MV-4-11 (cell line): Measurements from ENCODE around the gene CUL1.

Experiments
- DNase-seq: peaks from one replicate; lab custom pipeline; 2025; lab: John Stamatoyannopoulos, UW

Gene CUL1

GRCh38 chr7:148718431-148718830, 19.7 kb downstream of the CUL1 start:
- DNase-seq, result no peak

- DNase-seq, result no peak
These were observed 21.1 kb downstream of the CUL1 start for GRCh38 chr7:148719753-148720152.

GRCh38 chr7:148720472-148720871, 21.8 kb downstream of the CUL1 start:
- DNase-seq, result no peak

GRCh38 chr7:148721390-148721789, 22.7 kb downstream of the CUL1 start:
- DNase-seq, result no peak

- DNase-seq, result peak; percentile 18
These were observed 23.9 kb downstream of the CUL1 start for GRCh38 chr7:148722340-148723165.

- DNase-seq, result no peak
These were observed 24.5 kb downstream of the CUL1 start for GRCh38 chr7:148723166-148723559.

- DNase-seq, result no peak
These were observed 25.1 kb downstream of the CUL1 start for GRCh38 chr7:148723846-148724245.

GRCh38 chr7:148726385-148726784, 27.7 kb downstream of the CUL1 start:
- DNase-seq, result peak; percentile 75

- no peak for DNase-seq
These were observed 29.0 kb downstream of the CUL1 start for GRCh38 chr7:148727501-148728278.

- DNase-seq, result no peak
These were observed 31.5 kb downstream of the CUL1 start for GRCh38 chr7:148729984-148730733.

- no peak for DNase-seq
These were observed 34.2 kb downstream of the CUL1 start for GRCh38 chr7:148732862-148733261.

- DNase-seq, result no peak
These were observed 34.8 kb downstream of the CUL1 start for GRCh38 chr7:148733496-148733895.

GRCh38 chr7:148735141-148735540, 36.4 kb downstream of the CUL1 start:
- DNase-seq, result no peak

GRCh38 chr7:148735967-148736366, 37.3 kb downstream of the CUL1 start:
- DNase-seq, result no peak

GRCh38 chr7:148738737-148739535, 40.2 kb downstream of the CUL1 start:
- DNase-seq, result no peak

- no peak for DNase-seq
These were observed 47.4 kb downstream of the CUL1 start for GRCh38 chr7:148746135-148746534.

GRCh38 chr7:148747274-148747673, 48.6 kb downstream of the CUL1 start:
- no peak for DNase-seq

- no peak for DNase-seq
These were observed 52.0 kb downstream of the CUL1 start for GRCh38 chr7:148750442-148751355.

GRCh38 chr7:148753224-148753623, 54.5 kb downstream of the CUL1 start:
- DNase-seq, result peak; percentile 47

GRCh38 chr7:148754912-148755311, 56.2 kb downstream of the CUL1 start:
- DNase-seq, result no peak
